Upper lobe of left lung (tissue), 6 donors: ENCODE measurements around the gene TMCC3. TPM values are rescaled to one million over a fixed set of nuclear protein-coding genes. Genes with fewer than 3 reads are reported as not detected.
"Not testable (repeated sequence)": the region's sequence is repeated elsewhere in the genome, so short reads cannot be mapped to it uniquely, and the experiment has no call there.

ENCODE experiments used
- ATAC-seq, 2 donors: fragments of 200-7000 bp; cut with Tn5 transposase; one replicate each; pipeline ENCODE4 v1.9.1; 2022; ENCODE audit warnings: mild to moderate bottlenecking in 2 of 2, moderate library complexity in 2 of 2; ENCODE audit not compliant: low FRiP score in 2 of 2
- DNase-seq, 2 donors: peaks; one replicate each; pipeline ENCODE4 v3.0.0-alpha.2; 2019 to 2020
- H3K27ac ChIP-seq, 4 donors: fragments of 200-600 bp; sonication (generic); one replicate each; pipeline ENCODE4 v1.5.1; 2016 to 2019
- H3K27me3 ChIP-seq, 4 donors: fragments of 200-600 bp; sonication (generic); one replicate each; pipeline ENCODE4 v1.5.1; 2017 to 2019
- H3K36me3 ChIP-seq, 4 donors: fragments of 200-600 bp; sonication (generic); one replicate each; pipeline ENCODE4 v1.5.1; 2016 to 2019
- H3K4me1 ChIP-seq, 4 donors: fragments of 200-600 bp; sonication (generic); one replicate each; pipeline ENCODE4 v1.5.1; 2018 to 2019
- H3K4me3 ChIP-seq, 4 donors: fragments of 200-600 bp; sonication (generic); one replicate each; pipeline ENCODE4 v1.5.1; 2017 to 2019; ENCODE audit warnings: mild to moderate bottlenecking in 2 of 4, moderate library complexity in 1 of 4
- H3K9me3 ChIP-seq, 4 donors: fragments of 200-600 bp; sonication (generic); one replicate each; pipeline ENCODE4 v1.5.1; 2018 to 2019
- CTCF ChIP-seq, 6 experiments: fragments of 450-650 bp in 4 of 6; fragments of 200-600 bp in 2 of 6; sonication (generic) in 2 of 6; IDR thresholded peaks; one replicate each; pipeline ENCODE4 v1.5.1; 2016 to 2019; ENCODE audit warnings: antibody characterized with exemption in 6 of 6
- EP300 ChIP-seq, 4 donors: sonication (generic); formaldehyde crosslinking; IDR thresholded peaks; one replicate each; pipeline ENCODE4 v1.5.1; 2017; ENCODE audit warnings: antibody characterized with exemption in 4 of 4, control low read depth in 2 of 4
- POLR2A ChIP-seq, 4 donors: fragments of 450-650 bp; IDR thresholded peaks; one replicate each; pipeline ENCODE4 v1.5.1; 2016 to 2017; ENCODE audit warnings: antibody characterized with exemption in 4 of 4, mild to moderate bottlenecking in 2 of 4
- POLR2AphosphoS5 ChIP-seq, 2 donors: sonication (generic); formaldehyde crosslinking; IDR thresholded peaks; one replicate each; pipeline ENCODE4 v1.5.1; 2017; ENCODE audit warnings: antibody characterized with exemption in 2 of 2
- WGBS, 2 donors: methylation state at CpG; one replicate each; pipeline ENCODE4 v1.1.5; 2017 to 2018; 5-methylcytosine and 5-hydroxymethylcytosine counted together
- total RNA-seq, 6 donors: library from RNA; depleted of rRNA in 4 of 6; stranded (reverse); fragments of >200 nt in 4 of 6; gene quantifications; one replicate each; pipeline versions ENCODE4 v1.1.0 to v1.2.1, GENCODE V29; 2016 to 2021
- donor health status: DM: no; HTN: no; CAD: no; lungs with moderate emphysema.
- donor health status: DM: no; HTN: yes; CAD: no; lungs with severe emphysema.

Gene TMCC3
- total RNA-seq, 6 donors from 2014 or later, result 5.4 to 17.4 (median 12.7) TPM

DNA sequence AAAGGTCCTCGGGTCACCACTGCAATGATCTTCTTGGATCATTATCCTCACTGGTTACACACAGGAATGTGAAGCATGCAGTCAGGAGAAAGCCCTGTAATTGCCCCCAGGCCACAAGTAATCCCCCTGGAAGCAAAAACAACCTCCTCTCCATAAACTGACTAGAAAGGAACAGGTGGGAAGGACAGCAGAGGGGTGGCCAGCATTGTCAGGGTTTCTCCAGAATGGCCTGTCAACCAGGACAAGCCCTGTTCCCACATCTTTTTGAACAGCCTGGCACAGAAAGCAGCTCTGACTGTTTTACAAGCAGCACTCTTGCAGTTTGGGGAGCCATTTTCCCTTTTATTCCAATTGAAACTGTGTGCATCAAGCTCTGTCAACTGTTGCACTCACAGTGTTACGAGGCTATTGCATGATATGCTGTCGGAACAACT lies 36.1 kb downstream of the TMCC3 start:
- no peaks in the 10 kb centered on the region for H3K27me3 ChIP-seq
- H3K27ac ChIP-seq, result no peak overlapping the region
- TF ChIP-seq CTCF (IDR thresholded peaks at IDR 0.05) (no peak), POLR2A (IDR thresholded peaks at IDR 0.05) (no peak), POLR2AphosphoS5 (IDR thresholded peaks at IDR 0.05) (no peak), EP300 (IDR thresholded peaks at IDR 0.05) (no peak)
- no peak for DNase-seq
- no peak for ATAC-seq
- H3K4me1 ChIP-seq, result peaks cover 12 to 28% (median 18%) of the 10 kb centered on the region in 4 donors
- H3K4me3 ChIP-seq, result no peak overlapping the region
- no peaks in the 10 kb centered on the region for H3K36me3 ChIP-seq
- no peaks in the 10 kb centered on the region for H3K9me3 ChIP-seq
- 73 to 74% methylated on average over 3 of the region's 3 CpGs for WGBS, 2 donors

DNA sequence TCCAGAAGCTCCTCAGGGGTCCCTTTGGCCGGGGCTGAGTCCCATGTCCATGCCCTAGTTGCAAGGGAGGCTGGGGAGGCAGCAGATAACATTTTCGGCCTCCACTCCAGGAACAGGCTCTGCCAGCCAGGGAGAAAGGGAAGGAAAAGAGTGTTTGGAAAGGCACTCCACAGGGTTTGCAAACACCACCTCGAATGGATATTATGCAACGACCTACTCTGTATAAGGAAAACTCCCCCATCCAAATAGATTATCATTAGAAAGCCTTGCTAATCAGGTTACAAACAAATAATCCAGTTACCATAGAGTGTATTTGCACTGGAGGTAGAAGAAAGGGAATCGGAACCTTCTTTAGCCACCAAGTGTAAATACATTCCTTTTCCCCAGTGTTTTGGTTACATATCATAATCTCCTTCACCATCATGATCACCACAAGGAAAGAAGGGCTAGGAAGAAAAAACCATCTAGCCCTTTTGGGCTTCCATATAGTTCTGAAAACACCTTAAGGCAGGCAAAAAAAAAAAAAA lies 40.4 kb downstream of the TMCC3 start:
- 46 to 61% methylated on average over 5 of the region's 5 CpGs for WGBS, 2 donors
- ATAC-seq (no peak), DNase-seq (peak in 1 of 2 donors; percentile 35)
- Histone ChIP-seq H3K36me3 (no peaks in the 10 kb centered on the region), H3K4me1 (peaks cover 0 to 8% (median under 1%) of the 10 kb centered on the region in 4 donors), H3K4me3 (no peak overlapping the region), H3K9me3 (peaks cover 0 to 5% (median 0%) of the 10 kb centered on the region in 4 donors), H3K27me3 (no peaks in the 10 kb centered on the region), H3K27ac (no peak overlapping the region)
- no peak for TF ChIP-seq CTCF (IDR thresholded peaks at IDR 0.05)
- no peak for TF ChIP-seq EP300 (IDR thresholded peaks at IDR 0.05)
- TF ChIP-seq POLR2A (IDR thresholded peaks at IDR 0.05), result no peak
- TF ChIP-seq POLR2AphosphoS5 (IDR thresholded peaks at IDR 0.05), result no peak

GRCh38 chr12:94606810-94607209 lies 43.5 kb downstream of the TMCC3 start:
- H3K27me3 ChIP-seq, H3K4me3 ChIP-seq, DNase-seq, H3K36me3 ChIP-seq, H3K27ac ChIP-seq, H3K9me3 ChIP-seq, H3K4me1 ChIP-seq, ATAC-seq: not testable (repeated sequence)
- WGBS, 2 donors, result 88 to 97% methylated on average over 6 of the region's 6 CpGs

GRCh38 chr12:94604366-94604698 lies 46.0 kb downstream of the TMCC3 start:
- TF ChIP-seq POLR2AphosphoS5 (IDR thresholded peaks at IDR 0.05), result no peak
- no peak for TF ChIP-seq EP300 (IDR thresholded peaks at IDR 0.05)
- TF ChIP-seq POLR2A (IDR thresholded peaks at IDR 0.05), result no peak
- no peak for TF ChIP-seq CTCF (IDR thresholded peaks at IDR 0.05)
- Histone ChIP-seq H3K27me3 (no peaks in the 10 kb centered on the region), H3K36me3 (no peaks in the 10 kb centered on the region), H3K9me3 (peaks cover 0 to 5% (median 0%) of the 10 kb centered on the region in 4 donors), H3K4me3 (no peak overlapping the region), H3K4me1 (no peaks in the 10 kb centered on the region), H3K27ac (no peak overlapping the region)
- 70 to 90% methylated on average over 3 of the region's 3 CpGs for WGBS, 2 donors
- ATAC-seq, result no peak
- DNase-seq, result no peak

DNA sequence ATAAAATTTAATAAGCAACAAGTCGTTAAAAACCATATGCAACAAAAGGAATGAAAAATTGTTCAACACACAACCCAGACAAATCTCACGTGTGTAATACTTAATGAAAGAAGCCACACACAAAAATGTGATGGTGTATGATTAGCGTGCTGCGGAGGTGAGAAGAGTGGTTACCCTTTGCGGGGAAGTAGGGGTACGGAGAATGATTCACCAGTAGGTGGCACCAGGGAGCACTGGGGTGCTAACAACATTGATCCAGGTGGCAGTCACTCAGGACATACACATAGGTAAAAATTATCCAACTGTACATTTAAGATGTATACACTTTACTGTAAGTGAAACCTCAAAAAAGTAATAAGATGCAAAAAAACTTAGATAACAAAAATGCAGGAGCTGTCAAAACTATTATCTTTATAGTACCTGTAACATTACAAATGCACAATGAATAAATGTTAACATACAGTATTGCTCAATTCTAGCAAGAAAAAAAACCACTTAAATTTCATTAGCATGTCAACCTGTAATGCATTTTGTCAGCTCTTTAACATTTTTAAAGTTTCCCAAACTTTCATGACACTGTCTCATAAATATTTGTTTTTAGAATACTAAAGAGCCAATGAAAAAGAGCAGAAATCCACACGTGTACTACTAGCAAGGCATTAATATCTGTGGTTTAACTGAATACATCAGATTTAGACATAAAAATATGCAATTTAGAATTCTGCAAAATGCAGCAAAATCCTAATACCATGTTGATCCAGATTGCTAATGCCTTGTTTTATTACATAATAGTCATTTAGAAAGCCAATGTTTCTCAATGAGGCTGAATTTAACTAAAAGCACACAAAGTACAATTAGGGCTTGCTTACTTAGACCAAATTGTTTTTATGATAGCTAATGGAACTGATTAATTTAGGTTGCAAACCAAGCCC lies 46.7 kb downstream of the TMCC3 start:
- peak in 1 of 2 donors; percentile 68 for ATAC-seq
- DNase-seq, result peak in 1 of 2 donors; percentile 55

More for the DNA sequence above, 46.7 kb downstream of the TMCC3 start:
- H3K9me3 ChIP-seq, result peaks cover 0 to 5% (median 0%) of the 10 kb centered on the region in 4 donors
- peak; percentile 29 to 48 (median 38) for TF ChIP-seq CTCF (IDR thresholded peaks at IDR 0.05)
- TF ChIP-seq POLR2AphosphoS5 (IDR thresholded peaks at IDR 0.05), result no peak
- no peaks in the 10 kb centered on the region for H3K36me3 ChIP-seq
- no peaks in the 10 kb centered on the region for H3K27me3 ChIP-seq
- no peak overlapping the region for H3K4me3 ChIP-seq
- no peak overlapping the region for H3K27ac ChIP-seq
- 64 to 71% methylated on average over 7 of the region's 7 CpGs for WGBS, 2 donors
- H3K4me1 ChIP-seq, result no peaks in the 10 kb centered on the region
